HG03280 (cell line): ENCODE data around the gene P2RX6.
"Not testable (repeated sequence)": the region's sequence is repeated elsewhere in the genome, so short reads cannot be mapped to it uniquely, and the experiment has no call there.

Experiments
- ATAC-seq: cut with Tn5 transposase; IDR thresholded peaks from one replicate; pipeline ENCODE4 v1.9.1; 2021; ENCODE audit warnings: mild to moderate bottlenecking, moderate library complexity; ENCODE audit not compliant: unreplicated experiment

Gene P2RX6

DNA sequence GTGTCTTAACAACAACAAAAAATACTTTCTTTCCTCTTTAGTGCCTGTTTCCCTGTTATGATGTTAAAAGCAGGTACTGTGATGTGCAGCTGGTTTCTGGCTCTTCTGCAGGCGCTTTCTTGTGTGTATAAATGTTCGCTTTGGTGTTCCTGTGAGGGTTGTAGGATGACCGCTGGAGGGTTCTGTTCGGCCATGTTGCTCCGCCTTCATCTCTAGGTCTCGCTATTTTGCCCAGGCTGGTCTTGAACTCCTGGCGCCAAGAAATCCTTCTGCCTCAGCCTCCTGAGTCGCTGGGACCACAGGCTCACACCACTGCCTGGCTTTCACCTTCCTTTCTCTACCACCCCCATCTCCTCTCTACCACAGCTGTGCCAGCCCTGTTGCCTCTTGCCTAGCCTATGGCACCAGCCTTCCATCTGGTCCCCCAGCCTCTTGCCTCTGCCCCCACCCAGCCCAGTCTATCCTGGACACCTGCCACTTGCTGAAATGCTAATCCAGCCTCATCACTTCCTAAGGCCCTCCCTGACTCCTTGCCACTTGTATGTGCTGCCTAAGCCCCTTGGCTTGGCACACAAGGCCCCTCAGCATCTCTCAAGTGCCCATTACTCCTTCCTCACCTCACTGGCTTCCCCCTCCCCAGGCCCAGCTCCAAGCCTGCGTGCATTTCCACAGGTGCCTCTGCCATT, 36.3 kb downstream of the P2RX6 start:
- no peak for ATAC-seq

DNA sequence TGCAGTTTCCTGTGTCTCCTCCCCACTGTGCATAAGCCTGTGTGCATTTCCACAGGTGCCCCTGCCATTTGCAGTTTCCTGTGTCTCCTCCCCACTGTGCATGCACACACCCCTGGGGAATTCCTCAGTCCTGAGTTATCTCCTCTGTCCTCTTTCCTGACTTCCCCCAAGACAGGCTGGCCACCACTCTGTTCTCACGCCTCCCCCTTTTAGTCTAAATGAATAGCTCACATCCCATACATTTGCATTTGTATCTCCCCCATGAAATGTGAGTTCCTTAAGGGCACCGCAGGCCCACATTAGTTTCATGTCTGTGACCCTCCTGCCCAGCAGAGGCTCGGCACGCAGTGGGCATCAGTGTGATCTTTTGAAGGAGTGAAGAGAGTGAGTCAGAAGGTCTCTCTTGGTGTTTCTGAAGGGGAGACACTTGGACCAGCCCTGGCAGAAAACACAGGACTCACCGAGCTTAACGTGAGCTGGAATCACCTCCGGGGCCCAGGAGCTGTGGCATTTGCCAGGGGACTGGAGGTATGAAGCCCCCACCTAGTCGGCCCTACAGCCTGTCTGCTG, 37.0 kb downstream of the P2RX6 start:
- ATAC-seq: no peak

DNA sequence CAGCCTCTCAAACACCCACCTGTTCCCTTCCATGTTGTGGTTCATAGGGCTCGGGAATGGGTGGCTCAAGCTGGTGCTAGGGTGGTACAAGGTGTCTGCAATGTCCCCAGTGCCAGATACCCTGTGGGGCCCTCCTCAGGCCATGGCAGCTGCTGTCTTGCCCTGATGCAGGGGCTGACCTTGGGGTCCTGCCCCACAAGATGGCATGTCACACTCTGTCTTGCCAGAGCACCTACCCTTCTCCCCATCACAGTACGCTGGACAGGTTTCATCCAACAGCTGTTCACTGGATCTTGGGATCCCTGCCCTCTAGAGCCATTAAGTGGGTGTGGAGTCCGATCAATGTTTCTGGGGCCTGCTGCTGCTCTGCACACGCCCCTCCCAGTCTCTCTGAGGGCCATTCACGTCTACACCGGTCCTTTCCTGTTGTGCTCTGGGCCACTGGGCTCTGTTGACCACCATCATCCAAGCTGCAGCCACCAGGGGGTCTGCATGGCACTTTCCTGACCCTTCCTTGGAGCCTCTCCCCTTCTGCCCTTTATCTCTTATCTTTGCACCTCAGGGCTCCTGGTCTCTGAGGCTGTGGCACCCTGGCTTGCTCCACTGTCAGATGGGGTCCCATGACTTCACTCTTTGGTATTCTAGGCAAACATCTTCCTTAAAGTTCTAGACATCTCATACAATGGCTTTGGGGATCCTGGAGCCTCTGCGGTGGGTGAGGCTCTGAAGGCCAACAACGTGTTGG, 37.9 kb downstream of the P2RX6 start:
- no peak for ATAC-seq

DNA sequence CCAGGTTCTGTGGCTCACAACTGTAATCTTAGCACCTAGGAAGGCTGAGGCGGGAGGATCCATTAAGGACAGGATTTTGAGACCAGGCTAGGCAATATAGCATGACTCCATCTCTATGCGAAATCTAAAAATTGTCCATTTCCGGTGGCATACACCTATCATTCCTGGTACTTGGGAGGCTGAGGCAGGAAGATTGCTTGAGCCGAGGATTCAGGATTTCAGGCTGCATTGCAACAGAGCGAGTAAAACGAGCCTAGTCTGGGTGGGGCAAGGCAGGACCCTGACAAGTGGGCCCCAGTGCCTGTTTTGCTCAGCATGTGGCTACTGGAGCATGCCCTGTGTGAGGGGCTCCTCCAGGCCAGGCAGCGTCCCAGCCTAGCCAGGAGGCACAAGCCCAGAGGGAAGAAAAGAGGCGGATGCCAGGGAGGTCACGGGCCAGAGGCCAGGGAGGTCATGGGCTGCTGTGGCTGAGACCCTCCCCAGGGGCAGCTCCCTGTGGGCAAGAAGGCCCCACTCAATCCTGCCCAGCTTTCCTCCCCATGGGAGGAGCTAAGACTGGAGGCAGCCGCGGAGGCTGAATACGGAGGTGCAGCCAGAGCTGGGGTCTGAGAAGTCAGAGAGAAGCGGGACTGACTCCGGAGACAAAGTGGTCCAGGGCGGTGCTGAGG, 39.2 kb downstream of the P2RX6 start:
- no peak for ATAC-seq

DNA sequence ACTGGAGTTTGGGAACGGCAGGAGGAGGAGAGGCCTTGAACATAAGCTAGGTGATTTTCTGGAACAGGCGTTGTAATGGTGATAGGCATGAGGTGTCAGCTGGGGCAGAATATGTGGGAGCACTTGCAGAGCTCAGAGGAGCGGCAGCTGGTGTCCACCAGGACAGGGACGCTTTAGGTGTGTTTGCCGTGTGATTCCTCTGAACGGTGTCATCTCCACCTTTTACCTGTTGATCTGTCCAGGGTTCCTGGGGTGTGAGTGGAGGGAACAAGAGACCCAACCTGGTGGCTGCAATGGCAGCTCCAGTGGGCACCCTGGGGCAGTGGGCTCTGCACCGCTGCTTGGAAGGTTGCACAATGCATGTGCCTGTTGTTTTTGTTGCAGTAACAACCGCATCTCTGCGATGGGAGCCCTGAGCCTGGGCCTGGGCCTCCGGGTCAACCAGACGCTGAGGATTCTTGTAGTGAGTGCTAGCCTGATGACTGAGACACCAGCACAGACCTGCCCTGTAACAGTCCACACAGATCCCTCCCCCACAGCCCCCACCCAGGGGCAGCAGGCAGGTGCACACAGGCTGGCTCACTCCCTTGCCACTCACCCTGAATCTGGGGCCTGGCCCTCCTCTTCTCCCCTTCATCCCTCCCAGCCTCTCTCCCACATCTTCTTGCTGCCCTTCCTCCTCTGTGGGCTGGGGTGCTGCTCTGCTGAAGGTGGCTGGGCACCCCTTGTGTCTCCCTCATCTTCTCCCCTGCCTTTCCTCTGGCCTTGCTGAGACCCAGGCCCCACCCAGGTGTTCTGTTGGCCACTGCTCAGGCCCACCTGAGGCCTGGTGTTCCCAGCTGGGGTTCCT, 40.0 kb downstream of the P2RX6 start:
- ATAC-seq: no peak

DNA sequence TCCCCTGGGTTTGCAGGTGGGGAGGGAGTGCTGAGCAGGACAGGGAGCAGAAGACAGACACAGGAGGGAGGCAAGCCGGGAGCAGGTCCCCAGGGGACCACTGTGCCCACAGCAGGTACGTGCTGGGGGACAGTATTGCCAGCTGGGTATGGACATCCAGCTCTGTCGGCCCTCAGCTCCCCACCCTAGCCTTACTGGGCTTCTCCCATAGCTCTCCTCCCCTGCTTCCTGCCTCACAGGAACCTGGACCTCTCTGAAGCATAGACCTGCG, 40.5 kb downstream of the P2RX6 start:
- ATAC-seq: no peak

DNA sequence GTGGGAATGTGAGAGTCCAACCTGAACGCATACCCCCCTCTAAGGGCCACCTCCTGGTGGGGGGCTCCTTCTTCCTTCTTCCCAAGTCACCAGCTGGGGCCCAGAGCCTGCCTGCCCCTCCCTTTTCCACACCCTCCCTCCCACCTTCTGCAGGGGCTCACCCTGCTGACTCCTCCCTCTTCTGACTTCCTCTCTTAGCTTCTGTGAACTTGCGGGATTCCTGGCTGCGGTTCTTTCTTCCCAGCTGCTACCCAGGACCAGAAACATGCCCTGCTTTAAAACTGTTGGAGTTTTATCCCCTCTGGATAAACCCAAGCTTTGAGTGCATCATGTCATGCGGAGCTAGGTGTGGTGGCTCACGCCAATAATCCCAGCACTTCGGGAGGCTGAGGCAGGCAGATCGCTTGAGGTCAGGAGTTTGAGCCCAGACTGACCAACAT, 40.9 kb downstream of the P2RX6 start:
- ATAC-seq: no peak

DNA sequence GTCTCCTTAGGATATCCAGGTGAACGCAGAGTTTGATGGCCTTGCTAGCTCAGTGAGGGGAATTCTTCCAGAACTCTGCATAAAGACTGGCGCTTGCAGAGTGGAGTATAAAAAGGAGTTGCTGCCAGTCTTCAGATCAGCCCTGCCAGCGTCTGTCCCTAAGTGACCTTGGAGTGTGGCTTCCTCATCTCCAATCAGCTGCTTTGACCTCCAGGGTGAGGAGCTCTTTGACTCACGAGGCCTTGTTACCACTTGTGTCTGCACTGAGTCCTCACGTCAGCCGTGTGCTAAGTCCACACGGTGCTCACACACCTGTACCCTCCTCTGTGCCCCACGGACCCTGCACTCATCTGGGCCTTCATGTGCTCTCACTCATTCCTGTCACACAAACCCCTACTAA, 45.4 kb downstream of the P2RX6 start:
- ATAC-seq: not testable (repeated sequence)

DNA sequence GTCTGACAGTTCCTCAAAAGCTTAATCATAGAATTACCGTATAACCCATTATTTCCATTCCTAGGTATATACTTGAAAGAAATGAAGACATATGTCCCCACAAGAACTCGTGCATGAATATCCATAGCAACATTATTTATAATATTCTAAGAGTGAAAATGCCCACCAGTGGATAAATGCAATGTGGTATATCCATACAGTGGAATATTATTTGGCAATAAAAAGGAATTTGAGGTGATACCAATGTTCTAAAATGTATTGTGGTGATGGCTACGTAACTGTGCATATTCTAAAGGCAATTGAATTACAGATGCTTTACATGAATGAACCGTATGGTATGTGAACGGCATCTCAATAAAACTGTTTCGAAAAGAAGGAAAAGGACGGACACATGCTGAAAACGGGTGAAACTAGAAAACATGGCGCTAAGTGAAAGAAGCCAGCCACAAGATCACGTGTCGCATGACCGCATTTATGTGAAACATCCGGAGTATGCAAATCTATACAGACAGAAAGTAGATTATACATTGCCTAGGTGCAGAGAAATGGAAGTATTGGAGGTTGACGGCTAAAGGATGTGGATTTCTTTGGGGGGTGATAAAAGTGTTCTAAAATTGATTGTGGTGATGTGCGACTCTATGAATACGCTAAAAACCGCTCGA, 46.8 kb downstream of the P2RX6 start:
- not testable (repeated sequence) for ATAC-seq

DNA sequence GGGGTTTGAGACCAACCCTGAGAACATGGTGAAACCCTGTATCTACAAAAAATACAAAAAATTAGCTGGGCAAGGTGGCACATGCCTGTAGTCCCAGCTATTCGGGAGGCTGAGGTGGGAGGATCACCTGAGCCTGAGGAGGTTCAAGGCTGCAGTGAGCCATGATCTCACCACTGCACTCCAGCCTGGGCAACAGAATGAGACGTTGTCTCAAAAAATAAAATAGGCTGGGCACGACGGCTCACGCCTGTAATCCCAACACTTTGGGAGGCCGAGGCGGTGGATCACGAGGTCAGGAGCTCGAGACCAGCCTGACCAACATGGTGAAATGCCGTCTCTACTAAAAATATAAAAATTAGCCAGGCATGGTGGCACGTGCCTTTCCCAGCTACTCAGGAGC, 49.5 kb downstream of the P2RX6 start:
- not testable (repeated sequence) for ATAC-seq

DNA sequence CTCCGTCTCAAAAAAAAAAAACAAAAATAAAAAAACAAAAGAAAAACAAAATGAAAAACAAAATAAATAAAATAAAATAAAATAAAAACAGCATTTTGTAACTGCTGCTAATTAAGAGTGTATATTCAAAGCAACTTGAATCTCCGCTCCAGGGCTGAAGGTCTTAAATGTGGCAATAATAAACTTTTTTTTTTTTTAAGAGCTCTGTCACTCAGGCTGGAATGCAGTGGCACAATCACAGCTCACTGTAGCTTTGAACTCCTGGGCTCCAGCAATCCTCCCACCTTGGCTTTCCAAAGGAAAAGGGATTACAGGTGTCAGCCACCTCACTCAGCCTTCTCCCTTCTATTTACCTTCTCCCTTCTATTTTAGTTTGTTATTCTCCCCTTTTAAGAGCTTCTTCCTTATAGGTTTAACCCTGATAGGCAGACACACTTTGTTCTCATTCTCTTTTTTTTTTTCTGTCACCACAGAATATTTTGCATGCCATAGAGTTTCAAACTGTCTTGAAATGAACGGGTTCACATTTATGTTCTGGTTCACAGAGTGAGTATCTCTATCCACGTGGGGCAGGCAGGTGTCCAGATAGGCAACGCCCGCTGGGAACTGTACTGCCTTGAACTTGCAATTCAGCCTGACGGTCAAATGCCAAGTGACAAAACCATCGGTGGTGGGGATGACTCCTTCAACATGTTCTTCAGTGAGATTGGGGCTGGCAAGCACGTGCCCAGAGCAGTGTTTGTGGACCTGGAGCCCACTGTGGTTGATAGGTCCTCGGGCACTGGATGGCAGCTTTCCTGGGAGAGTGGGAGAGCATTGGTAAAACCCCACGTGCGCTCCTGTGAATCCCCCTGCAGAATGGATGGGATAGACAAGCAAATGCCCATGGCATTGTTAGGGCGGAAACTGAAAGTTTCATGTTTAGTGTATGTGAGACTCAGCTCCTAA, 50.2 kb downstream of the P2RX6 start:
- ATAC-seq: no peak

DNA sequence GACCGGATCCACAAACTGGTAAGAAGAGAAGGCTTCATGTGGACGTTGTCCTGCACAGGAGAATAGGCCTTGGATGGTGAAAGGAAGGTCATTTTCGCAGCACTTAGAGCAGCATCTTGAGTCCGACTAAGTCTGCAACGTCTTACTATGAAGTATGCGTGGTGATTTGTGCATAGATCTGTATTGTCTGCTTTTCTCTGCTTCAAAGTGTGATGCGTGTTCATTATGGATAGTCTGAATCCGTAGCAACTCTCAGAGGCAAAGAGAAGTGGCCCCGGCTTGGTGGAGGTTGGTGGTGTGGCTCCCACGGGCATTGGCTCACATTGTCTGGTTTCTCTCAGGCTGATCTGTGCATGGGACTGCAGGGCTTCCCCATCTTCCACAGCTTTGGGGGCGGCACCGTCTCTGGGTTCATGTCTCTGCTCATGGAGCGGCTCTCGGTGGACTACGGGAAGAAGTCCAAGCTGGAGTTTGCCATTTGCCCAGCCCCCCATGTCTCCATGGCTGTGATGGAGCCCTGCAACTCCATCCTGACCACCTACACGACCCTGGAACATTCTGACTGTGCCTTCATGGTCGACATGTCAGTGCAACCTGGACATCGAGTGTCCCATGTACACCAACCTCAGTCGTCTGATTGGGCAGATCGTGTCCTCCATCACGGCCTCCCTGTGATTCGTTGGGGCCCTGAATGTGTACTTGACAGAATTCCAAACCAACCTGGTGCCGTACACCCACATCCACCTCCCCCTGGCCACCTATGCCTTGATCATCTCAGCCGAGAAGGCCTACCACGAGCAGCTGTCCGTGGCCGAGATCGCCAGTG, 52.3 kb downstream of the P2RX6 start:
- no peak for ATAC-seq

DNA sequence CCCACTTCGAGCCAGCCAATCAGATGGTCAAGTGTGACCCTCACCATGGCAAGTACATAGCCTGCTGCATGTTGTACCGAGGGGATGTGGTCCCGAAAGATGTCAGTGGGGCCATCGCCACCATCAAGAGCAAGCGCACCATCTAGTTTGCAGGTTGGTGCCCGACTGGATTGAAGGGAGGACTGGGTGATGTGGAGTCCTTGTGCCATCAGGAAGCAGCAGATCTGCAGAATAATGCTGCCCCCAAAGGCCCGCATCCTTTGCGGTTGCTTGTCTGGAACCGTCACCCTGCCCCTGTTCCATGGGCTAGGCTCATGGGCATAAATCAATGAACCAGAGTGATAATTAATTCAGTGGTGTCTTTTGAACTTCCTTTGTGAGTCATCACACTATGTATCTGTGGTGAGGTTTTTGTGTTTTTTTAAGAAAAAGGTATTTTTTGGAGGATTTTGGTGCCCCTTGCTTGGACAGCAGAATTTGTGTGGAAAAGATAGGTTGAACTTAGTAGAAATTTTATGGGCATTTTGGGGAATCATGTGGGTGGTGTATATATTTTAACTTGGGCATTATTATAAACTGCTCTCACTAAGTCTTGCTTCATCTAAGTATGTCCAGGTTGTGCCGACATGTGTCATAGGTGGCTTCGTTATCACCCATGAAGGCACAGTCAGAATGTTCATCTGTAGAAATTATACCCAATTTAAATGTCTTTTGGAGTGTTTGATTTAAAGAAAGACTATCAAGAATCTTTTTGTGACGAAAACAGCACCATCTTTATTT, 53.1 kb downstream of the P2RX6 start:
- ATAC-seq: no peak

DNA sequence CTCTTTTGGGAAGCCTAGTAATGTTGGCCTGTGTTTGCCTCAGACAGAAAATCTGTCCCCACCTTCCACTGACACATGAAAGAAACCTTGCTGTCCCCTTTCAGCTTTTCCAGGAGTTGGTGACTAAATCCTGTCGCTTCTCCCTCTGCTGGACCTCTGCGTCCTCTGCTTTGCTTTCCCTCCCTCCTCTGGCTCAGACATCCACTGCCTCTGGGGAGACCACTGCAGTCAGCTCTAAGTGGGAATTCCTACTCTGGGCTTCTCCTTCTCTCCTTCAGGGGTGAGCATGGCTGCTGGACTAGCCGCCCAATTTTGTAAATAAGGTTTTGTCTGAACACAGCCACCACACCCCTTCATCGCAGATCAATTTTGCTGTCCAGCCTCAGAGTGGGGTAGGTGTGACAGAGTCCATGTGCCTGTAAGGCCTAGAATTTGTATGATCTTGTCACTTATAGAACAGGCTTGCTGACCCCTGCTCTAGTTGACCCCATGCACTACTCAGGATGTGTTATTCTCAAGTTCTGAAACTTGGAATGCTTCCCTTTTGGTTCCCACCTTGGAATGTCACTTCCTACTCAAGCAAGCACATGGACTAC, 53.8 kb downstream of the P2RX6 start:
- no peak for ATAC-seq

DNA sequence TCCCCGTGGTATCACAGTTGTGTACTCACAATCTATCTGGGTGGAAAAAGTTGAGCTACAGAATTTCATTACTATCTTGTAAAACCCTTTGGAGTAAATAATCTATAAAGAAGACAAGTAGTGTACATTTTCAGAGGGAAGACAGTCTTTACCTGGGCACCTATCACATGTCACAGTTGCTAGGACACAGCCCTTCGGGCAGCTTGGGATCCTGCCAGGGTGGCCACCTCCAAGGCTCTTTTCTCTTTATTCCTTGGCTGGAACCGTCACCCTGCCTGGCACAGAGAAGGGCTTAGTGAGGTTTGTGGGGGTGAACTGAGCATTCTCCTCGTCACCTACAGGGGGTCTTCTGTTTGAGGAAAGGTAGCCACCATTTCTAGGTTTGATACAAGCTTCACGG, 54.4 kb downstream of the P2RX6 start:
- no peak for ATAC-seq

DNA sequence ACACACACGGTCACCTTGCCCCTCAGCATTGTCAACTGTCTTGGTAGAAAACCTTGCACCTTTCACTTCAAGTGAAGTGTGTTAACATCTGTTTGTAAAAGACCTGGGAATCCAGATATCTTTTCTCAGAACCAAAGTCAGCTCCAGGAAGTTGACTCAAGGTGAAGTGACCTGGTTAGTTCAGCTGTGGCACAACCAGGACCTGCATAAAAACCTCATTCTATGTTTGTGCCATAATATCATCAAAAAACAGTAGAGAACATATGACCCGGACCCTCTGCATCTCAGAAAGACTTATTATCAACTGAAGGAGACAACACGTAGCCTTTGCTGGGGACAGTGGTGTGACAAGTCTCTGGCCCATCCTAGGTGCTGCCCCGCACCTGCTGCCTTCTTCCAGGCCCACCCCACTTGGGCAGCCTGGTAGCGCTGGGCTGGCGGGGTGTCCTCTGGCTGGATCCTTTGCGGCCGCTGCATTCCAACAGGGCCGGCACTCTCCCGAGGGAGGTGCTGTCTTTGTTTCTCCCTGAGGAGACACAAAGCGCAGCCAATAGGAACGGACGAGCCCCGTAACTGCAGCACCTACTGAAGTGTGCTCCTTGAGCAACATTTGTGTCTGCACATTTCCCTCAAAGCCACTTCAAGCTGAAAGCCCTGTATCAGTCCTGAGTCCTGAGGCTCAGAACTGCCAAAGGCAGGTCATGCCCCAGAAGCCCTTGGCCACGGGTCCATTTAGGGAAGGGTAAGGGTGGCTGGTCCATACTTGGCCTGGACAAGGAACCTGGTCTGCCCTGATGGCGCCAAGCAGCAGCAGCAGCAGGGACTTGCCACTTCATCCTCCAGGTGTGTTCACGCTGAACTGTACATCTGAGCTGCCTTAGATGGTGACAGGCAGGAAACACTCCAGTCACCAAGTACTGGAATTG, 56.0 kb downstream of the P2RX6 start:
- ATAC-seq: no peak
